NCI-H2196 (cell line): ENCODE data around the gene NR2C2AP.

Source experiments
- DNase-seq: peaks from one replicate; lab custom pipeline; 2025; ENCODE audit not compliant: unreplicated experiment; lab: John Stamatoyannopoulos, UW

Gene NR2C2AP

GRCh38 chr19:19152668-19153384 lies 50.4 kb downstream of the NR2C2AP start:
- no peak for DNase-seq

GRCh38 chr19:19151418-19151817 lies 51.8 kb downstream of the NR2C2AP start:
- no peak for DNase-seq
